Subcutaneous adipose tissue (tissue), 4 donors: ENCODE measurements around the gene NCKAP5. TPM values are rescaled to one million over a fixed set of nuclear protein-coding genes. Genes with fewer than 3 reads are reported as not detected.

Experiments
- total RNA-seq, 4 donors: library from RNA; depleted of rRNA; stranded (reverse); fragments of >200 nt; gene quantifications; one replicate each; pipeline ENCODE4 v1.1.0, GENCODE V29; 2016
- TF ChIP-seq, protein P1 (sequence below): fragments of 450-650 bp; IDR thresholded peaks from one replicate; pipeline ENCODE4 v1.5.1; 2016; ENCODE audit warnings: low read depth, mild to moderate bottlenecking, control low read depth, antibody characterized with exemption, moderate library complexity

The NCKAP5 gene
- total RNA-seq, 4 donors from 2014 or later, result 1.5 to 6.4 (median 3.8) TPM

- TF ChIP-seq, protein P1, sequence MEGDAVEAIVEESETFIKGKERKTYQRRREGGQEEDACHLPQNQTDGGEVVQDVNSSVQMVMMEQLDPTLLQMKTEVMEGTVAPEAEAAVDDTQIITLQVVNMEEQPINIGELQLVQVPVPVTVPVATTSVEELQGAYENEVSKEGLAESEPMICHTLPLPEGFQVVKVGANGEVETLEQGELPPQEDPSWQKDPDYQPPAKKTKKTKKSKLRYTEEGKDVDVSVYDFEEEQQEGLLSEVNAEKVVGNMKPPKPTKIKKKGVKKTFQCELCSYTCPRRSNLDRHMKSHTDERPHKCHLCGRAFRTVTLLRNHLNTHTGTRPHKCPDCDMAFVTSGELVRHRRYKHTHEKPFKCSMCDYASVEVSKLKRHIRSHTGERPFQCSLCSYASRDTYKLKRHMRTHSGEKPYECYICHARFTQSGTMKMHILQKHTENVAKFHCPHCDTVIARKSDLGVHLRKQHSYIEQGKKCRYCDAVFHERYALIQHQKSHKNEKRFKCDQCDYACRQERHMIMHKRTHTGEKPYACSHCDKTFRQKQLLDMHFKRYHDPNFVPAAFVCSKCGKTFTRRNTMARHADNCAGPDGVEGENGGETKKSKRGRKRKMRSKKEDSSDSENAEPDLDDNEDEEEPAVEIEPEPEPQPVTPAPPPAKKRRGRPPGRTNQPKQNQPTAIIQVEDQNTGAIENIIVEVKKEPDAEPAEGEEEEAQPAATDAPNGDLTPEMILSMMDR, result no peak
Observed at GRCh38 chr2:132677661-132678060, 890.6 kb downstream of the NCKAP5 start.

- TF ChIP-seq, protein P1, result no peak
Observed at GRCh38 chr2:132676999-132677398, 891.3 kb downstream of the NCKAP5 start.

DNA sequence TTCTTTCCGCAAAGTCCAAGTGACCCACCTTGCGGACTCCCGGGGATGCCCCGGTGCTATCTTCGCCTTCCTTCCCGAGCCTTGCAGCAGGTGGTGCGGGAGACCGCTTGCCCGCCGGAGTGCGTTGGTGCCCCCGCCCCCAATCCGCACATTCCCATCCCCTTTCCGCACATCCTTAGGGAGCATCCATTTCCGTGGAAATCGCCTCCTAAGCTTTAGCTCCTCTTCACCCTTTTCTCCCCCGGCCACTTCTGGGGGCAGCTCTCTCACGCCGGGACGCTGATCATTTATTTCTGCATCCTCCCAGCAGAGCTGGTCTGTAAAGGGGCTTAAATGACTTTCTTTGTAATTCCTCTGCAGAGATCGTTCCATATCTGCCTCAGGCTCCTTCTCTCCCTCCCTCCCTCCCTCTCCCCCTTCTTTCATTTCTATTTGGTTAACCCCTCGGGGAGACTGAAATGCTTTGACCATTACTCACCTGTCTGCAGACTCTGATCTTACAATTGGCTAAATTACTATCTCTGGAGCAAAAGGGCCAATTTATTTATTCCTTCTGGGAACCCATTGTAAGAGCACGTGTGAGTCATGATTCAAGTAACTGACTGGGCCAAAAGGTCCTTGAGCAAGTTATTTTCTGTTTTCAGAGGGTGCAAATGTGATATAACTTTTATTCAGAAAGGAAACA is 897.0 kb downstream of the NCKAP5 start:
- TF ChIP-seq, protein P1, result no peak

GRCh38 chr2:132670496-132671150 is 897.6 kb downstream of the NCKAP5 start:
- TF ChIP-seq, protein P1, result no peak

DNA sequence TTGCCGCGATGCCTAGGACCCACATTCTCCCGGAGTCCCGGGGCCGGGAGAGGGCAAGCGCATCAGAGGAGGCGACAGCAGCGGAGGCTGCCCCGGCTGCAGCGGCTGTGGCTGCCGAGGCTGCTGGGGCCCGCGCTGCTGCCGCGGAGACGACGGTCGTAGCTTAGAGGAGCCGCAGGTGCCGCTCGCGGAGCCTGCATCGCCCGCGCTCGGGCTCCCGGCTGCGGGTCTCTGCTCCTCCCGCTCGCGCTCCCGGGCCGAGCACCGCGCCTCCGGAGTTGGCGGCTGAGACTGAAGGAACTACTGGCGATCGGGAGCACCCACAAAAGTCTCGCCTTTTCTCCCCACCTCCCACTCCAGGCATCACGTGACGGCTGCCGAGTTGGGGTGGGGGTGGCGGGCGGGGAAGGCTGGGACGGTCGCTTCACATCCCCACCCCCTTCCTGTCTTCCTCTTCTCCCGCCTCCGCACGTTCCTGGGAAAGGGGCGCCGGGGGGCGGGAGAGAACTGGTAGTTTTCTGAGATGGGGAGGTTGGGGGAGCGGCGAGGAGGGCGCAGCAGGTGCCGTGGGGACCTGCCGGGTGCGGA is 898.3 kb downstream of the NCKAP5 start, which contains the start of gene LYPD1:
Gene LYPD1, minus strand, starts transcription at position 298 of the 588 bp plus-strand sequence. Its CDS starts 273 bp downstream, at position 25.
- TF ChIP-seq, protein P1, result no peak

GRCh38 chr2:132668987-132669907 is 899.0 kb downstream of the NCKAP5 start:
- TF ChIP-seq, protein P1, result no peak
